AG04450 (cell line): Measurements from ENCODE around the gene FILIP1L. TPM values are rescaled to one million over a fixed set of nuclear protein-coding genes. Genes with fewer than 3 reads are reported as not detected.

Experiments used
- CTCF ChIA-PET: fragments of 300-600, 350-600 bp; formaldehyde crosslinking; extraction: SDS; loops from one replicate; lab custom pipeline; 2022; ENCODE audit warnings: antibody characterized with exemption, inconsistent platforms; lab: Charles Lee
- POLR2A ChIA-PET: fragments of 350-600 bp; formaldehyde crosslinking; extraction: SDS; loops from one replicate; lab custom pipeline; 2021; ENCODE audit warnings: antibody characterized with exemption, inconsistent platforms; lab: Yijun Ruan, JAX
- DNase-seq: peaks from one replicate; pipeline ENCODE4 v3.0.0-alpha.2; 2011; ENCODE audit warnings: low read depth, low spot score
- H3K27ac ChIP-seq: one replicate; pipeline ENCODE4 v1.5.1; 2012; ENCODE audit warnings: low read depth, low read length, control low read depth
- H3K27me3 ChIP-seq: one replicate; pipeline ENCODE4 v1.6.0; 2012; ENCODE audit warnings: low read length; ENCODE audit not compliant: control insufficient read depth, insufficient read depth
- H3K4me3 ChIP-seq: 2 replicates; pipeline ENCODE4 v1.5.1; 2011; ENCODE audit warnings: mild to moderate bottlenecking, low read depth, low read length, control low read depth
- H3K9me3 ChIP-seq: 2 replicates; pipeline ENCODE4 v1.5.1; 2012; ENCODE audit warnings: low read length; ENCODE audit not compliant: control insufficient read depth, insufficient read depth
- polyA plus RNA-seq: library from polyadenylated mRNA; depleted of rRNA; stranded (reverse); fragments of >200 nt; gene quantifications from 2 replicates; pipeline ENCODE4 v1.2.3, GENCODE V29; 2011
- TF ChIP-seq, protein P1 (sequence below): IDR thresholded peaks from 2 replicates; pipeline ENCODE4 v1.5.1; 2011; ENCODE audit warnings: low read depth, low read length, control low read depth, inconsistent platforms

The FILIP1L gene
- polyA plus RNA-seq, 1 experiment = 75.5 TPM

DNA sequence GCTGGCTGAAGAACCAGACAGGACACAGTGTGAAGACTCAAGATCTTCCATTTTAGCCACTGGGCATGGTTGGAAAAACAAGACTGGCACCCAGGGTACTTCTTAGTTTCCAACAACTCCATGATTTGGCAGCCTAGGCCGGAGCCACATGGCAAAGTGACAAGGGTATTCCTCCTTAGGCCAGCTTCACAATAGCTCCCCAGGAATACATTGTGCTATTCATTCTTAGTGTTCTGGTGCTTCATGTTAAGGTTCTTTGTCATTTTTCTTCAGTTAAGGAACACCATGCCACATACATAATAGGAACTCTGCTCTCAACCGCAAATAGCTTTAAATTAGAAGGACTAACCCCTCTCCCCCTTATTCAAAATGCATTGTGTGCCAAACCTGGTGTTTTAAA is 8.0 kb upstream of the FILIP1L start:
- Histone ChIP-seq H3K9me3 (no peaks in the 10 kb centered on the region), H3K27ac (no peak overlapping the region), H3K4me3 (no peak overlapping the region), H3K27me3 (no peaks in the 10 kb centered on the region)
- DNase-seq = no peak
- POLR2A ChIA-PET = no interaction called here
- TF ChIP-seq, protein P1, sequence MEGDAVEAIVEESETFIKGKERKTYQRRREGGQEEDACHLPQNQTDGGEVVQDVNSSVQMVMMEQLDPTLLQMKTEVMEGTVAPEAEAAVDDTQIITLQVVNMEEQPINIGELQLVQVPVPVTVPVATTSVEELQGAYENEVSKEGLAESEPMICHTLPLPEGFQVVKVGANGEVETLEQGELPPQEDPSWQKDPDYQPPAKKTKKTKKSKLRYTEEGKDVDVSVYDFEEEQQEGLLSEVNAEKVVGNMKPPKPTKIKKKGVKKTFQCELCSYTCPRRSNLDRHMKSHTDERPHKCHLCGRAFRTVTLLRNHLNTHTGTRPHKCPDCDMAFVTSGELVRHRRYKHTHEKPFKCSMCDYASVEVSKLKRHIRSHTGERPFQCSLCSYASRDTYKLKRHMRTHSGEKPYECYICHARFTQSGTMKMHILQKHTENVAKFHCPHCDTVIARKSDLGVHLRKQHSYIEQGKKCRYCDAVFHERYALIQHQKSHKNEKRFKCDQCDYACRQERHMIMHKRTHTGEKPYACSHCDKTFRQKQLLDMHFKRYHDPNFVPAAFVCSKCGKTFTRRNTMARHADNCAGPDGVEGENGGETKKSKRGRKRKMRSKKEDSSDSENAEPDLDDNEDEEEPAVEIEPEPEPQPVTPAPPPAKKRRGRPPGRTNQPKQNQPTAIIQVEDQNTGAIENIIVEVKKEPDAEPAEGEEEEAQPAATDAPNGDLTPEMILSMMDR = no peak
- CTCF ChIA-PET = no interaction called here

DNA sequence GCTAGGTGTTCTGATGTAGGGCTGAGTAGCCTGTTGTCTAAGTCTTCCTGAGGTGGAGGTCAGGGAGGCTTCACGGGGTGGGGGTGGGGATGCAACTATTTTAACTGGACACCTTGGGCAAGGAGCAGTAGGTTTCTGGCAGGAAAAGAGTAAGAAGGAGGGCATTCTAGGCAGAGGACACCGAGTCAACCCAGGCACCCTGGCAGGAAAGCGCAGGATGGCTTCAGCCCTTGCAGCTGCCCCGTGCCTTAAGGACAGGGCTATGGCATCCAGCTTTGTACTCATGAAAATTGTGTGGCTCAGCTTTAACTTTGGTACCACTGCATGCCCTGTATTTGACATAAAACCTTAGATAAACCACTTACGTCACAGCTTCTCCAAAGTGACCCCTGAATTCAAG is 6.4 kb upstream of the FILIP1L start:
- Histone ChIP-seq H3K4me3 (no peak overlapping the region), H3K27me3 (no peaks in the 10 kb centered on the region), H3K27ac (no peak overlapping the region), H3K9me3 (no peaks in the 10 kb centered on the region)
- TF ChIP-seq, protein P1 = no peak
- POLR2A ChIA-PET = no interaction called here
- DNase-seq = no peak
- CTCF ChIA-PET = no interaction called here

DNA sequence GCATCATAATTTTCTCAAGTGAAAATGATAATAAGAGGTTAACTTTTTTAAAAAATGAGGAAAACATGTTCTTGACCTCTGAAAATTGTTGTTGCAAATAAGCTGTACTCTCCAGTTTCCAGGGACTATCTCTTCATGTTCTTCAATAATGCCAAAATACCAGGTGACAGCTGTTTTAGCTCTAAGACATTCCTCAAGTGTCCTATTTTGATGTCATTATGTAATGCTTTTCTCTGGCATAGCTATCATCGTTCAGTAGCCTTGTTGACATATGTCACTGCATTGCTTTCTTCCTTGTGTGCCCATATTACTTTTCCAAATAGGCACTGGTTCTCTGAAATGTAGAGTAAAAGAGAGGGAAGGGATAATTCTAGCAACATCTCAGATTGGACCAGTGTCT is 5.7 kb upstream of the FILIP1L start:
- Histone ChIP-seq H3K9me3 (no peaks in the 10 kb centered on the region), H3K27me3 (no peaks in the 10 kb centered on the region), H3K27ac (no peak overlapping the region), H3K4me3 (no peak overlapping the region)
- DNase-seq = no peak
- POLR2A ChIA-PET = no interaction called here
- TF ChIP-seq, protein P1 = no peak
- CTCF ChIA-PET = interaction anchor here (1.1 kb wide), 1 partner anchor 22 kb away, joined by 3 read pairs; no protein-coding TSS in a partner anchor

DNA sequence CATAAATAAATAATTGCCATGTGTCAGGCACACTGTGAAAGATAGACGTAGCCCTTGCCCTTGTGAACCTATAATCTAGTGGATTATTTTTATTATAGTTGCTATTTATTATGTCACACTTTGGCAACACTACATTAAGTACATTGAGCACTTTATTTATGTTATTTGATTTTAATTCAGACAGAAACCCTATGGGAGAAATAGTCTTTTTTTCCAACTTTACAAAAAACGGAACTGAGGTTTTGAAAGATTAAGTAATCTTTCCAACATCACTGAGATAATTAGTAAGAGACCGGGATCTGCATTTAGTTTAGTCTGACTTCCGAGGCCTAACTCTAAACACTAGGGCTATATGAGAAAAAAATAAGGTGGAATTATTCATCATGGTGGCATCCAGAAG is 2.8 kb upstream of the FILIP1L start:
- ChIA-PET POLR2A (no interaction called here), CTCF (interaction anchor here (1.4 kb wide), 1 partner anchor 274 kb away, joined by 5 read pairs; no protein-coding TSS in a partner anchor)
- no peaks in the 10 kb centered on the region for H3K9me3 ChIP-seq
- TF ChIP-seq, protein P1 = no peak
- H3K4me3 ChIP-seq = no peak overlapping the region
- no peaks in the 10 kb centered on the region for H3K27me3 ChIP-seq
- no peak overlapping the region for H3K27ac ChIP-seq
- no peak for DNase-seq

DNA sequence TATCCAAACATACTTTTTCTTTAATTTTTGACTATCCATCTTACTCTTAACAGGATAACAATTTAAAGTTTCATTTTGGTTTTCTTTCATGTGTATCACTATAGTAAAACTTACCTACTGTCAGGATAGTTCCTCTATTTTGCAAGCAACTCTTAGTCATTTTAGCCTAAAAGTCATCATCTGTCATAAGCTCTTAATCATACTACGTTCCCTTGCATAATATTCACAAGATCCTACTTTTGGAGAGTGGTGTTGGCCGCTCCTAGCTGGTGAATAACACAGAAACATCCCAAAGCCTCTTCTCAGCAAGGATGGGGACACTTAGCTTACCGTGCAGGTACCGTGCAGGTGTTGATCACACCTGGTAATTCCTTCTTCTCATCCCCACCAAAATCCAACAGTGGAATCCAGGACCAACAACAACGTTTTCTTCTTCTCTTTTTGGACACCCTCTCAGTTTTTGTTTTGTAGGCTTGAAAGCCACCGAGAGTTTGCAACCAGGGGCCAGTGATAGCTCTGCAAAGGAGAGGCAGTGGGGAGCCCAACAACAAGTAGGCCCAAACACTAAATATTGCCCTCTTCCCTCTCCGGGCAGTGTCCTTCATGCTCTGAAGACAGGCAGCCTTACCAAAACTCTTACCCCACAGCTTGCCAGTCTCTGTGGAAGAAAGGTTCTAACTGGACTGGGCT is 433 bp downstream of the FILIP1L start:
- no peak for DNase-seq
- Histone ChIP-seq H3K4me3 (no peak overlapping the region), H3K27ac (no peak overlapping the region), H3K27me3 (no peaks in the 10 kb centered on the region), H3K9me3 (no peaks in the 10 kb centered on the region)
- ChIA-PET POLR2A (no interaction called here), CTCF (interaction anchor here (1.2 kb wide), 2 partner anchors 45 to 140 kb away, joined by 3 read pairs; no protein-coding TSS in a partner anchor)
- TF ChIP-seq, protein P1 = no peak
